GM18867 (cell line): ENCODE results near the gene TMEM132E.
"Not testable (repeated sequence)": the region's sequence is repeated elsewhere in the genome, so short reads cannot be mapped to it uniquely, and the experiment has no call there.

Experiments
- ATAC-seq: cut with Tn5 transposase; IDR thresholded peaks from one replicate; pipeline ENCODE4 v1.9.1; 2021; ENCODE audit warnings: mild to moderate bottlenecking, moderate library complexity; ENCODE audit not compliant: unreplicated experiment

TMEM132E gene

DNA sequence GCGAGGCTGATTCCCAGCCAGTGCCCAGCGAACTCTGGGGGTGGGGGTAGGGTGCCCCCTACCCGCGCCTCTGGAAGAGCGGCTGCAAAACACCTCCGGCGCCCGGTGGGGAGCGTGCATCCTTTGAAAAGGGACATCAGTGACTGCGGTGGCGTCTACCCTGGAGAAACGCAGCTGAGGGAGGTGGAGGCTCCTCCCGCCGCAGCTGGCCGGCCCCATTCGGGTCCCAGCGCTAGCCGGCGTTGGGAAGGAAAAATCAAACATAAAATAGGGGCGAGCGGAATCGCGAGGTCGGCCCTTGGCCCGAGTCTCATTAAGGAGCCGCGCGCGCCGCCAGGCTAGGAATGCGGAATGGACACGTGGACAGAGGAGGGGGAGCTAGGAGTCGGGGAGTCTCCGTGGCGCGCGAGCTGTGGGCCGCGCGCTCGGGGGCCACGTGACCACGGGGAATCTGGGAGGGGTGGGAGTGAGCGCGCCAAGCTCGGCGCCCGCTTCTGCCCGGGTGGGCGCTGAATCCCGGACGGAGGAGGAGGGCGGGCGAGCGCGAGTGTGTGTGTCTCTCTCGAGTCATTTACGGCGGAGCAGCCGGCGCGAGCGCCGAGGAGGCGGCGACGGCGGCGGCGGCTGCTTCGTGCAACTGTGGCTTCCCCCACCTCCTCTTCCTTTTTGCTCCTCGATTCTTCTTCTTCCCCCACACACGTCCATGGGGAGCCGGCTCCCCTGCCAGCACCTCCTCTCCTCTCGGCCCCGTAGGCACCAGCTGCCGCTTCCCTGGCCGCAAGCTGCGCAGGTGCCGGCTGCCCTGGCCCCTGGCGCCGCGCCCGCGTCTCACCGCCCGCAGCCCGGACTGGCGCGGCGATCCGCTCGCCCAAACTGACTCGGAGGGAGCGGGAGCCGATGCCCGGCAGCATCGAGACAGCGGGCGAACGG lies at the start of gene TMEM132E:
Gene TMEM132E (plus strand): TSS at position 566 of the 930 bp plus-strand sequence. CDS start 1,495 bp downstream, outside the sequence.
- ATAC-seq, result no peak

- no peak for ATAC-seq
Measured at GRCh38 chr17:34530918-34531317, 48.5 kb upstream of the TMEM132E start.

DNA sequence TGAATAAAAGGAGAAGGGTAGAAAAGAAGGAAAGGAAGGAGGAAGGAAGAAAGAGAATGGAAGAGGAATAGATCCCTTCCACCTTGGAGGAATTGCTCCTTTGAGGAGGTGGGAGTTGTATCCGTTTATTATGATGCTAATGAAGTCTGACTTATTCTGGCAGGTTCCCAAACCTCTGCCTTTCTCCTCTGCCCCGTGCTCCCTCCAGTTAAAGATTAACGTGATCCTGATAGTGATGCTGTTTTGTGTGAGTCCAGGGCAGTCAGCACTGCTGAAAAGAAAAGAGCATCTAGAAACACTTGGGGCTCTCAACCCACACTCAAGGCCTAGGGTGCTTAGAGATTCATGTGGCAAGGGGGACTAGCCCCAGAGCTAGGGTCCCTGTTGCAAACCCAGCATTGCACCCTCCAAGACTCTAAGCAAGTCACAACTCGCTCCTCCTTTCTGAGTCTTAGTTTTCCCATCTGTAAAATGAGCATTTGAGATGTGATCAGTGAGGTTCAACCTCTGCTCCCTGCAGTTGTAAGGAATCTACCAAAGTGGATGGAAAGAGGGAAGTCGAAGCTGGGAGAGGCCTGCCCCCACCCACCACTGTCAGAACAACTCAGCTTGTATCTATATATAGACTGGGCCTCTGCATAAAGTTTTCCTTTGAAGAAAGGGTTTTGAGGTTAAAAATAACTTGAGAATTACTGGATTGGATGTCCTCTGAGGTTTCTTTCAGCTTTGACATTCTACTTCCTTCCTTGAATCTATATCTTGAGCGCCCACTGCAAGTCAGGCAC lies 46.9 kb upstream of the TMEM132E start:
- ATAC-seq, result no peak

GRCh38 chr17:34533806-34534527 lies 45.4 kb upstream of the TMEM132E start:
- no peak for ATAC-seq

DNA sequence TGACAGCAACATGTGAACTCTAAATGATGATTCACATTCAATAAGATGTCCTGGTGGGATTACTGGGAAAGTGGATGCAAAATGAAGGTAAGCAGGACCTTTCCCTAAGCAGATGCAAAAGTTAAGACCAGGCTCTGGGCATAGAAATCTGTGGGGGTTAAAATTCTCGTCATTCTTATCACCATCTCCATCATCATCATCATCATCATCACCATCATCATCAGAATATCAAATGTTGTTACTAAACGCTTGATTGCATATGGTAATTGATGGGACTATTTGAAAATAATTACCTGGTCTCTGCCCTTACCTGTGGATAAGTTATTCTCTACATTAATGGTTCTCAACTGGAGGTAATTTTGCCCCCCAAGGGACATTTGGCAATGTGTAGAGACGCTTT lies 41.9 kb upstream of the TMEM132E start:
- ATAC-seq, result no peak

- ATAC-seq, result not testable (repeated sequence)
Measured at GRCh38 chr17:34538582-34538981, 40.8 kb upstream of the TMEM132E start.

DNA sequence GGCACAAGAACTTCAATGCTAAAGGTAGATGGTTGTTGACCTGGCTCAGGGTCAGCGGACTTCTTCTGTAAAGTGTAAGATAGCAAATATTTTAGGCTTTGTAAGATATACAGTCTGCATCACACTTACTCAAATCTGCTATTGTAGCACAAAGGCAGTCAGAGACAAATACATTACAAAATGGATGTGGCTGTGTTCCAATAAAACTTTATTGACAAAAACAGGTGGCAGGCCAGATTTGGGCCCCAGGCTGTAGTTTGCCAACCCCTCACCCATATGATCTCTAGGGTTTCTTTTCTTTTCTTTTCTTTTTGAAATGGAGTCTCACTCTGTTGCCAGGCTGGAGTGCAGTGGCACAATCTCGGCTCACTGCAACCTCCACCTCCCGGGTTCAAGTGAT lies 39.5 kb upstream of the TMEM132E start:
- ATAC-seq, result no peak

- ATAC-seq, result no peak
Measured at GRCh38 chr17:34542700-34543336, 36.6 kb upstream of the TMEM132E start.

DNA sequence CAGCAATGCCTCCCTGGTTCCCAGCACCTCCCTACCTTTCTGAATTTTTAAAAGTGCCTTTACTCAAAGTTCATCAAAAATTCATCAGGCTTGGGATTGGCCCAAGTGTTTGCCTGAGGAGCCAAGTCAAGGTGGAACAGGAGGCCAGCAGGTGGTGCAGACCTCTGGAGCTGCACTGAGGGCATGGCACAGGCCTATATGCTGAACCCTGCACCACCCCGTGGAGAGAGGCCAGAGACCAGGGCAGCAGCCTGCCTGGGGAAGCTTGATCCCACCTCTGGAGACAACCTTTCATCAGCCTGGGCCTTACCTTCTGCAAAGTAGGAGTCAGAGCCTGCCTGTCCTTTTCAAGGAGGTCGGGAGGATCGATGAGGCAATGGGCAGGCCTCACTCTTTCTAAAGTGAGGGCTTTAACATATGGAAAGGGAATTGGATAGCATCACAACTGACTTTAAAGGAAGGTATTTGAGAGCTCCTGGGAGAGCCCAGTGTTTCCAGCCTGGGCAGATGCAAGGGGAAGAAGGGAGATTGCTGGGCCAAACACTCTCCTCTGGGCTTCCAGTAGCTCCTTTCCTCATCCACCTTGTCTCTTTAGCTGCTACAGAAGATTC lies 31.8 kb upstream of the TMEM132E start:
- ATAC-seq, result no peak

DNA sequence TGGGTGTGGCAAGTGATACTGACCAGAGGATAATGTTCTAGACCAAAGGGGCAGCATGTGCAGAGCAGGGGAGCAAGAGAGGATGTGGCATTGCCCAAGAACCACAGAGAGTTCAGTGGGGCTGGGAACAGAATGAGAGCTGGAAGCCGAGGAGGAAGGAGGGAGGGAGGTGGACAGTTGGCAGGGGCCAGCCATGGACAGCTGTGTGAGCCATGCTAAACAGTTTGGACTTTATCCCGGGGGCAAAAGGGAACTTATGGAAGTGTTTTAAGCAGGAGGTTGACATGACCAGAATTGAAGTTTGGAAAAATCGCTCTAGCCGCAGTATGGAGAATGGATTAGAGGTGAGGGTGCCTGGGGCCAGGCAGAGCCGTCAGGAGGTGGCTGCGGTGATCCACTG lies 29.4 kb upstream of the TMEM132E start:
- no peak for ATAC-seq

DNA sequence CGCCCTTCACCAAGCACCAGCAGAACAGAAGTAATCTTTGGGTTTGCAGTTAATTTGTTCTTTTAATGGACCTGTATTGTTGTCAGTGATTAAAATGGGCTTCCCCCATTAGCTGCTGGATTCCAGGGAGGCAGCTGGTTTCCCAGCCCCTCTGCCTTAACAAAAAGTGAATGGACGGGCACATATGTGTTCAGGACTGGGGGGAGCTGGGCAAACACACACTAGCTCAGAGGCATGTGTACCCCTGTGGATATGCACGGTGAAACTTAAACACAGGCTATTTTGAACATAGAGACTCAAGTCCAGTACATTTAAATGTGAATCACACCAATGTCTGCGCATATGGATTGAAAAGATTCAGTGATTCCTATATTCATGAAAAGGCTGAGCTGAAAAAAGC lies 25.5 kb upstream of the TMEM132E start:
- no peak for ATAC-seq

GRCh38 chr17:34556384-34556783 lies 23.0 kb upstream of the TMEM132E start:
- ATAC-seq, result no peak

DNA sequence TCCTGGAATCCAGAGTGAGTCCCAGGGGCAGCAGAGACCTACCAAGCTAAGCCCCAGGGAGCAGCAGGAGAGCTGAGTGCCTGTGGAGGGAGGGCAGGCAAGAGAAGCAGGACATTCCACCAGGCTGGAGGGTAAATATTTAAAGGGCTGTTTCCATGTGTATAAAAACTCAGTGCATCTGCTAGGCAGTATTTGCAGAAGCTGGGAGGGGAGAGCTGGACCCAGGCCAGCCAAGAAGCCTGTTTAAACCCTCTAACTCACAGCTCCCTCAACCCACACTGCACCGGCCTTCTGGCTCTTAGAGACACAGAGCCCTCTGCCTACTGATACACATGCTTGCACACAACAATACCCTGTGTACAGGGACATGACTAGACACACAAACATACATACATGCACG lies 22.5 kb upstream of the TMEM132E start:
- ATAC-seq, result no peak

GRCh38 chr17:34561328-34561727 lies 18.1 kb upstream of the TMEM132E start:
- no peak for ATAC-seq

DNA sequence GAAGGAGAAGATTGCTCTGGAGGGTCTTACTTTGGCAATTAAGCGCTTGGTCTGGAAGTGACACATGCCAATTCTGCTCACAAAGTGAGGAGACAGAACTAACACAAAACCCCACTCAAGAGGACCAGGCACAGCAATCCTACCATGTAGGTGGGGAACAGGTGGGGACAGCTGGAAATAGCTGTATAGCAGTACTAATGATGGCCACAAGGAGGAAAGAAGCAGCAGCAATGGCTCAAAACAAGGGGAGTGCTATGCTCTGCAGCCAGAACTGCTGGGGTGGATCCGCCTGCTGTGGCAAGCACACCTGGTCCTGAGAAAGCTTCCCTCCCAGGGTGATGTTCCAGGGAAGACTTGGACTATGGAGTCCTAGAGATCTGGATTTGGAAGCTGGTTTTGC lies 17.0 kb upstream of the TMEM132E start:
- no peak for ATAC-seq

DNA sequence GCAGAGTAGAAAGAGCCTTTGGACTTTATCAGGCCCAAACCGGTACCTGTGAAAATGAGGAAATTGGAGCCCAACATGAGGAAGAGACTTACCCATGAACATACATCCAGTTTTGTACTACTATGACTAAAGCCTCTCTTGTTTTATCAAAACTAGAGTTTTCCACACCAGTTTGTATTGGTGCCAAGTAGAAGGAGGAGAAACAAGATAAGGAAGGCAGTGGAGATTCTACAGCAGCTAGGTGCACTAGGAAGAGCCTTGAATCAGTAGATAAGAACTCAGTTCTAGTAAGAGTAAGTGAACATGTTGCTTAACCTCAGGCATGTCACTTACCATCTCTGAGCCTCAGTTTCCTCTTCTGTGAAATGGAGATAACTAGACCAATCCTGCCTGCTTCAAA lies 13.7 kb upstream of the TMEM132E start:
- no peak for ATAC-seq

GRCh38 chr17:34566201-34566600 lies 13.2 kb upstream of the TMEM132E start:
- no peak for ATAC-seq

- ATAC-seq, result no peak
Measured at GRCh38 chr17:34566873-34567272, 12.5 kb upstream of the TMEM132E start.

GRCh38 chr17:34567691-34568465 lies 11.5 kb upstream of the TMEM132E start:
- ATAC-seq, result no peak

DNA sequence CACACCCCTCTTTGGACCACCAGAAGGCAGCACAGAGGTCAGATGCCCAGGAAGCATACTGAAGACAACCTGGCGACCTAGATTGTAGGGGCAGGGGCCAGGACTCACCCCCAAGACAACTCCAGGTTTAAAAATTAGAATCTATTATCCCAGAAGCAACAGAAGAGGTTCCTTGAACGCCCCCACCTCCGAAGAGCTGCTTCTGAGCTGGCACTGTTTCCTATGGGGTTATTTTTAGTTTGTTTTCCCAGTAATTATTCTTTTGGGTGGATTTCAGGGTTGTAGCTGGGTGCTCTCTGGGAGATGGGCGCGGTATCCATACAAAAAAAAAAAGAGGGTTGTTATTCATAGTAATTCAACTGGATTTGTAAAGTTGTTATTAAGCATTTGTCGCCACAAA lies 10.4 kb upstream of the TMEM132E start:
- no peak for ATAC-seq
